22Rv1 (cell line): ENCODE measurements around the gene SHISA3.

Source experiments
- H3K27ac ChIP-seq: fragments of 450-650 bp; 2 replicates; pipeline ENCODE4 v1.5.1; 2017
- CTCF ChIP-seq: fragments of 450-650 bp; IDR thresholded peaks from 2 replicates; pipeline ENCODE4 v1.5.1; 2017; ENCODE audit warnings: mild to moderate bottlenecking
- ZFX ChIP-seq: fragments of 450-650 bp; IDR thresholded peaks from 2 replicates; pipeline ENCODE4 v1.6.1; 2017; ENCODE audit warnings: antibody characterized with exemption, borderline replicate concordance

The SHISA3 gene

GRCh38 chr4:42416017-42416416 lies 18.7 kb downstream of the SHISA3 start:
- no peak overlapping the region for H3K27ac ChIP-seq
- no peak for TF ChIP-seq ZFX
- no peak for TF ChIP-seq CTCF

- TF ChIP-seq ZFX (no peak), CTCF (no peak)
- H3K27ac ChIP-seq = no peak overlapping the region
Observed at GRCh38 chr4:42417550-42417949, 20.3 kb downstream of the SHISA3 start.

- no peak overlapping the region for H3K27ac ChIP-seq
- no peak for TF ChIP-seq ZFX
- no peak for TF ChIP-seq CTCF
Observed at GRCh38 chr4:42420140-42420539, 22.9 kb downstream of the SHISA3 start.

- TF ChIP-seq ZFX (no peak), CTCF (no peak)
- no peak overlapping the region for H3K27ac ChIP-seq
Observed at GRCh38 chr4:42425146-42426065, 28.1 kb downstream of the SHISA3 start.

GRCh38 chr4:42428036-42428435 lies 30.7 kb downstream of the SHISA3 start:
- TF ChIP-seq ZFX (no peak), CTCF (no peak)
- no peak overlapping the region for H3K27ac ChIP-seq

GRCh38 chr4:42436928-42437565 lies 39.8 kb downstream of the SHISA3 start:
- TF ChIP-seq CTCF = no peak
- no peak for TF ChIP-seq ZFX
- no peak overlapping the region for H3K27ac ChIP-seq

GRCh38 chr4:42440083-42440482 lies 42.8 kb downstream of the SHISA3 start:
- no peak for TF ChIP-seq ZFX
- no peak for TF ChIP-seq CTCF
- no peak overlapping the region for H3K27ac ChIP-seq
